Parathyroid adenoma (tissue), 2 donors: Measurements from ENCODE around the gene CHST15.
"Not testable (repeated sequence)": the region's sequence is repeated elsewhere in the genome, so short reads cannot be mapped to it uniquely, and the experiment has no call there.

ENCODE experiments used
- H2AFZ ChIP-seq: fragments of 300-600 bp; sonication (generic); one replicate; pipeline ENCODE4 v1.7.0; 2017; ENCODE audit warnings: antibody characterized with exemption, mild to moderate bottlenecking
- H3K27ac ChIP-seq: fragments of 300-600 bp; sonication (generic); one replicate; pipeline ENCODE4 v1.7.0; 2017
- H3K27me3 ChIP-seq: fragments of 300-600 bp; sonication (generic); one replicate; pipeline ENCODE4 v1.7.0; 2017; ENCODE audit warnings: low read length; ENCODE audit not compliant: control insufficient read depth, insufficient read depth
- H3K36me3 ChIP-seq: fragments of 300-600 bp; sonication (generic); one replicate; pipeline ENCODE4 v1.7.0; 2017; ENCODE audit warnings: low read length; ENCODE audit not compliant: control insufficient read depth, insufficient read depth
- H3K4me1 ChIP-seq: fragments of 300-600 bp; sonication (generic); one replicate; pipeline ENCODE4 v1.7.0; 2017; ENCODE audit warnings: control low read depth
- H3K4me2 ChIP-seq: fragments of 300-600 bp; sonication (generic); one replicate; pipeline ENCODE4 v1.7.0; 2017; ENCODE audit warnings: low read length
- H3K4me3 ChIP-seq: fragments of 300-600 bp; sonication (generic); one replicate; pipeline ENCODE4 v1.7.0; 2017; ENCODE audit warnings: low read depth, low read length
- H3K79me2 ChIP-seq: fragments of 300-600 bp; sonication (generic); one replicate; pipeline ENCODE4 v1.7.0; 2017; ENCODE audit warnings: control low read depth
- H3K9ac ChIP-seq: fragments of 300-600 bp; sonication (generic); one replicate; pipeline ENCODE4 v1.7.0; 2017; ENCODE audit warnings: mild to moderate bottlenecking
- H3K9me3 ChIP-seq: fragments of 300-600 bp; sonication (generic); one replicate; pipeline ENCODE4 v1.7.0; 2017; ENCODE audit warnings: low read length; ENCODE audit not compliant: control insufficient read depth
- TF ChIP-seq, protein P1 (sequence below): fragments of 300-600 bp; sonication (generic); IDR thresholded peaks from one replicate; pipeline ENCODE4 v1.7.0; 2017; ENCODE audit warnings: antibody characterized with exemption, mild to moderate bottlenecking
- donor health status: primary hyperparathyroidism.

CHST15 gene

GRCh38 chr10:124100124-124100523 lies 6.7 kb upstream of the CHST15 start:
- Histone ChIP-seq H3K4me1 (no peaks in the 10 kb centered on the region), H2AFZ (no peak overlapping the region), H3K4me3 (no peak overlapping the region), H3K27me3 (peaks cover 4% of the 10 kb centered on the region), H3K79me2 (no peaks in the 10 kb centered on the region), H3K4me2 (no peak overlapping the region), H3K27ac (no peak overlapping the region), H3K9me3 (no peaks in the 10 kb centered on the region), H3K36me3 (no peaks in the 10 kb centered on the region), H3K9ac (no peak overlapping the region)
- TF ChIP-seq, protein P1, sequence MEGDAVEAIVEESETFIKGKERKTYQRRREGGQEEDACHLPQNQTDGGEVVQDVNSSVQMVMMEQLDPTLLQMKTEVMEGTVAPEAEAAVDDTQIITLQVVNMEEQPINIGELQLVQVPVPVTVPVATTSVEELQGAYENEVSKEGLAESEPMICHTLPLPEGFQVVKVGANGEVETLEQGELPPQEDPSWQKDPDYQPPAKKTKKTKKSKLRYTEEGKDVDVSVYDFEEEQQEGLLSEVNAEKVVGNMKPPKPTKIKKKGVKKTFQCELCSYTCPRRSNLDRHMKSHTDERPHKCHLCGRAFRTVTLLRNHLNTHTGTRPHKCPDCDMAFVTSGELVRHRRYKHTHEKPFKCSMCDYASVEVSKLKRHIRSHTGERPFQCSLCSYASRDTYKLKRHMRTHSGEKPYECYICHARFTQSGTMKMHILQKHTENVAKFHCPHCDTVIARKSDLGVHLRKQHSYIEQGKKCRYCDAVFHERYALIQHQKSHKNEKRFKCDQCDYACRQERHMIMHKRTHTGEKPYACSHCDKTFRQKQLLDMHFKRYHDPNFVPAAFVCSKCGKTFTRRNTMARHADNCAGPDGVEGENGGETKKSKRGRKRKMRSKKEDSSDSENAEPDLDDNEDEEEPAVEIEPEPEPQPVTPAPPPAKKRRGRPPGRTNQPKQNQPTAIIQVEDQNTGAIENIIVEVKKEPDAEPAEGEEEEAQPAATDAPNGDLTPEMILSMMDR = no peak

DNA sequence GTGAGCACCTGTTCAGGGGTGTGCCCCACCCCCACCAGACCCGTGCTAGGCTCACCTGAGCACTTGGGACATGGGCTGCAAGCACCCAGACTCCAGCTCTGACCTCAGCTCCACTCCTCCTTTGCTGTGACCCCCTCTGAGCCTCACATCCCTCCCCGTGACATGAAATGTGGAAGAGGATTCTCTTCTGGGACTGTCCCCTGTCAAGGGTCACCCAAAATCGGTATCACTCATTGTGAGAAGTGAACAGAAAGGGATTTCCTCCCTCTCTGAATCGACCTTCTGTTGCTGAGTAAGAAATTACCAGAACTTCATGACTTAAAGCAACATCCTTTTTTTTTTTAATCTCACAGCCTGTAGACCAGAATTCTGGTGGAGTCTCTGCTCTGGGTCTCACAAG lies 6.2 kb upstream of the CHST15 start:
- Histone ChIP-seq H3K4me3 (no peak overlapping the region), H3K4me2 (no peak overlapping the region), H3K27ac (no peak overlapping the region), H3K4me1 (no peaks in the 10 kb centered on the region), H3K79me2 (no peaks in the 10 kb centered on the region), H3K9ac (no peak overlapping the region), H3K27me3 (peaks cover 4% of the 10 kb centered on the region), H3K9me3 (no peaks in the 10 kb centered on the region), H2AFZ (no peak overlapping the region), H3K36me3 (no peaks in the 10 kb centered on the region)
- TF ChIP-seq, protein P1 = no peak

DNA sequence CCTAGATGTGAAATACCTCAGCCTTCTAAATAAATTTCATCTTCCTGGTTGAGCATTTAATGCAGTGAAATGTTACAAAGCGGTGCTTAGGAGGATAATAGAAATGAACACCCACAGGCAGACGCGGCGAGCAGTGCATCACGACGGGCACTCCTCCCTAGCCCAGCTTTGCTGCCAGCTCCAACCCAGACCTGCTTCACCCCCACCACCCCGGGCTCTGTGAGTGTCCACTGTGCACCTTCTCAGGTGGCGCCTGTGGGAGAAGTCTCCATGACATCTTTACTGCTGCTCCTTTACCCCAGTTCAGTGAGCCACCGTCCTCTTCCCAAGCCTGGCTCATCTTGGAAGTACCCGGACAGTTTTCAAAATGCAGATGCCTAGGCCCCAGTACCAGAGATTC lies 5.2 kb upstream of the CHST15 start:
- TF ChIP-seq, protein P1 = no peak
- H2AFZ ChIP-seq = no peak overlapping the region
- no peaks in the 10 kb centered on the region for H3K9me3 ChIP-seq
- H3K27ac ChIP-seq = no peak overlapping the region
- H3K4me1 ChIP-seq = no peaks in the 10 kb centered on the region
- no peaks in the 10 kb centered on the region for H3K36me3 ChIP-seq
- H3K4me3 ChIP-seq = no peak overlapping the region
- H3K9ac ChIP-seq = no peak overlapping the region
- H3K27me3 ChIP-seq = peaks cover 4% of the 10 kb centered on the region
- H3K79me2 ChIP-seq = no peaks in the 10 kb centered on the region
- H3K4me2 ChIP-seq = no peak overlapping the region

GRCh38 chr10:124097883-124098282 lies 4.5 kb upstream of the CHST15 start:
- peaks cover 4% of the 10 kb centered on the region for H3K27me3 ChIP-seq
- H3K9me3 ChIP-seq = no peaks in the 10 kb centered on the region
- H2AFZ ChIP-seq = no peak overlapping the region
- H3K36me3 ChIP-seq = no peaks in the 10 kb centered on the region
- H3K4me2 ChIP-seq = no peak overlapping the region
- no peak overlapping the region for H3K9ac ChIP-seq
- no peak overlapping the region for H3K27ac ChIP-seq
- H3K4me1 ChIP-seq = no peaks in the 10 kb centered on the region
- H3K79me2 ChIP-seq = no peaks in the 10 kb centered on the region
- TF ChIP-seq, protein P1 = no peak
- H3K4me3 ChIP-seq = no peak overlapping the region

- no peaks in the 10 kb centered on the region for H3K79me2 ChIP-seq
- no peak overlapping the region for H2AFZ ChIP-seq
- H3K36me3 ChIP-seq = no peaks in the 10 kb centered on the region
- no peak overlapping the region for H3K9ac ChIP-seq
- no peak overlapping the region for H3K27ac ChIP-seq
- H3K4me2 ChIP-seq = no peak overlapping the region
- TF ChIP-seq, protein P1 = no peak
- H3K4me1 ChIP-seq = no peaks in the 10 kb centered on the region
- H3K9me3 ChIP-seq = no peaks in the 10 kb centered on the region
- H3K27me3 ChIP-seq = peaks cover 4% of the 10 kb centered on the region
- no peak overlapping the region for H3K4me3 ChIP-seq
Measured at GRCh38 chr10:124096494-124096893, 3.1 kb upstream of the CHST15 start.

DNA sequence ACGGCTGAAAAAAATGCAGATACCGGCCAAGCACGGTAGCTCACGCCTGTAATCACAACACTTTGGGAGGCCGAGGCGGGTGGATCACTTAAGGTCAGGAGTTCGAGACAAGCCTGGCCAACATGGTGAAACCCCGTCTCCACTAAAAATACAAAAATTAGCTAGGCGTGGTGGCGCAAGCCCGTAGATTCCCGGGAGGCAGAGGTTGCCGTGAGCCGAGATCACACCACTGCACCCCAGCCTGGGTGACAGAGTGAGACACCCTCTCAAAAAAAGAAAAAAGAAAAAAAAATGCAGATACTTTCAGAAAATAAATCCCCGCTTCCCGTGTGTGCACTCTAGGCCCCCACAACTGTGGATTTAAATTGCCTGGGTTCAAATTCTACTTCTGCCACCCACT lies 2.4 kb upstream of the CHST15 start:
- H3K27ac ChIP-seq, H3K4me1 ChIP-seq: not testable (repeated sequence)

More for the DNA sequence above, 2.4 kb upstream of the CHST15 start:
- H2AFZ ChIP-seq, H3K27me3 ChIP-seq, H3K4me3 ChIP-seq, H3K9me3 ChIP-seq, H3K79me2 ChIP-seq, H3K36me3 ChIP-seq, H3K9ac ChIP-seq, H3K4me2 ChIP-seq: not testable (repeated sequence)
